ENCODE data around the gene ATRN. TPM values are rescaled to one million over a fixed set of nuclear protein-coding genes. Genes with fewer than 3 reads are reported as not detected.
"Not testable (repeated sequence)": the region's sequence is repeated elsewhere in the genome, so short reads cannot be mapped to it uniquely, and the experiment has no call there.

Gene ATRN
- total RNA-seq, 2 donors from 2014 or later: 22.6 to 23.1 TPM

DNA sequence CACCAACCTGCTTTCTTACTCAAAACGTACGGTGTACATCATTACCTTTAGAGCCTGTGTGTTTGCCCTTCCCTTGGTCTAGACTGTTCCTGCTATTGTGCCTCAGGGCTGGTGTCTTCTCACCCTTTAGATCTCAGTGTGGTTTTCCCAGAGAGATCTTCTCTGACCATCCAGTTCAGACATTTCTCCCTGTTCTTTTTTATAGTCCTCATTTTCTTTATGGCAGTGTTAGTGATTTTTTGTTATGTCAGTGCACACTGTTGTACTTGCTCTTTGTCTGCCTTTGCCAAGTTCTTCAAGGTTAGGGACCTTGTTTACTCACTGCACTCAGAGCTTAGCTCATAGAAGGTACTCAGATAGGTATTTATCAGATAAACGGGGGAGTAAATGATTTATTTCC is 82.8 kb downstream of the ATRN start:
- intact Hi-C loops (cut with DNase I, micrococcal nuclease): no loop called here
- DNase-seq (no peak), ATAC-seq (no peak)

GRCh38 chr20:3557237-3557785 is 86.5 kb downstream of the ATRN start:
- no peak for DNase-seq
- no peak for ATAC-seq
- intact Hi-C loops (cut with DNase I, micrococcal nuclease): no loop called here

- ATAC-seq (peak; percentile 57), DNase-seq (no peak)
- intact Hi-C loops (cut with DNase I, micrococcal nuclease): no loop called here
Measured at GRCh38 chr20:3559231-3559630, 88.4 kb downstream of the ATRN start.

DNA sequence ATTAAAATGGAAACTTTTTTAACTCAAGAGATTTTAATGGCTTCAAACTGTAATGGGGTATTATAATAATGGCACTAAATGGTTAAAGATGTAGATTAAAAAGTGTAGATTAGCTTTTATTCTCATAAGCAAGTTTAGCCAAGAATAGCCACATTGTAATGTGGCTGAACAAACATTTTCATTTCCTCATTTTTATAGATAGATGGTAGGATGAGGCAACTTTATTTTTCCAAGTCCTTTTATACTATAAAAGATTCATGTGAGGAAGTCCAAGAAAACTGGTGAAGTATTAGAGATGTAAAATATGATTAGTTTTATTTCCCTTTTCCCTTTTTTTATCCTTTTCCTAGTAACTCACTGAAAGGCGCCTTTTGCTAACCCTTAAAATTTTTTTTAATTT is 88.8 kb downstream of the ATRN start:
- ATAC-seq (peak; percentile 26), DNase-seq (no peak)
- intact Hi-C loops (cut with DNase I, micrococcal nuclease): no loop called here

DNA sequence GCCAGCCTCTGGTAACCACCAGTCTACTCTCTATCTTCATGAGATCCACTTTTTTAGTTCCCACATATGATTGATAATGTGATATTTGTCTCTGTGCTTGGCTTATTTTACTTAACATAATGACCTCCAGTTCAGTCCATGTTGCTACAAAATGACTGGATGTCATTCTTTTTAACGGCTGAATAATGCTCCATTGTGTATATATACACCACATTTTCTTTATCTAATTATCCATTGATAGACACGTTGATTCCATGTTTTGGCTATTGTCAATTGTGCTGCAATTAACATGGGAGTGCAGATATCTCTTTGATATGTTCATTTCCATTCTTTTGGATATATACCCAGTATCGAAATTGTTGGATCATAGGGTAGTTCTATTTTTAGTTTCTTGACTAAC is 89.3 kb downstream of the ATRN start:
- intact Hi-C loops (cut with DNase I, micrococcal nuclease): no loop called here
- ATAC-seq: no peak
- DNase-seq: no peak

DNA sequence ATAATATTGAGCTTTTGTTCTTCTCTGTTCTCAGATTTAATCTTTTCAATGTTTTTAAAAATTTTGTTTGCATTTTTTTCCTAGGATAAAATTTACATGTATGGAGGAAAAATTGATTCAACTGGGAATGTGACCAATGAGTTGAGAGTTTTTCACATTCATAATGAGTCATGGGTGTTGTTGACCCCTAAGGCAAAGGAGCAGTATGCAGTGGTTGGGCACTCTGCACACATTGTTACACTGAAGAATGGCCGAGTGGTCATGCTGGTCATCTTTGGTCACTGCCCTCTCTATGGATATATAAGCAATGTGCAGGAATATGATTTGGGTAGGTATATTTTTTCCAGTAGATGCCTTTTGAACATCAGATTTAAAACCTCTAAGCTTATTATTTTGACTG is 89.8 kb downstream of the ATRN start:
- no peak for DNase-seq
- no peak for ATAC-seq
- intact Hi-C loops (cut with DNase I, micrococcal nuclease): no loop called here

GRCh38 chr20:3563133-3563532 is 92.3 kb downstream of the ATRN start:
- DNase-seq (no peak), ATAC-seq (no peak)
- intact Hi-C loops (cut with DNase I, micrococcal nuclease): no loop called here

- no peak for DNase-seq
- intact Hi-C loops (cut with DNase I, micrococcal nuclease): no loop called here
Measured at GRCh38 chr20:3563548-3564177, 92.8 kb downstream of the ATRN start.

DNA sequence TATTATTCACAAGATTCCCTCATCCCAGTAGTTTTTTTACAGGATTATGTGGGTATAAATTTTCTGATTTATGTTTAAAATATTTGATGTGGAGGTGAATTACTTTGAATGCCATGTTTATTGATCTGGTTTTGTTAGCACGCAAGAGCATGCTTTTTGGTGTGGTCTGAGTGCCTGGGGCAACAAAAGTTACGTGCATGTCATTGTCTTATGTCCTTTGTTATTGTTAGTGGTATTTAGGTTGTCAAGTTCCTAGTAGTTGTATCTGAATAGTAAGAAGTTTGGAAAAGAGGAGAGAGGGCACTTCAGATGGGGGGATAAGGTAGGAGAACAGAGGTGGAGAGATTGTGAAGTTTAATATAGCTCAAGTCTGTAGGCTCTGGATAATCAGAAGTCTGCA is 95.0 kb downstream of the ATRN start:
- intact Hi-C loops (cut with DNase I, micrococcal nuclease): no loop called here
- no peak for ATAC-seq
- DNase-seq: no peak

More at GRCh38 chr20:3563548-3564177, 92.8 kb downstream of the ATRN start:
- ATAC-seq: peak; percentile 59

GRCh38 chr20:3572151-3572550 is 101.3 kb downstream of the ATRN start:
- ATAC-seq (no peak), DNase-seq (no peak)
- intact Hi-C loops (cut with DNase I, micrococcal nuclease): no loop called here

GRCh38 chr20:3576363-3576762 is 105.5 kb downstream of the ATRN start:
- DNase-seq: no peak
- ATAC-seq: no peak
- intact Hi-C loops (cut with DNase I, micrococcal nuclease): no loop called here

DNA sequence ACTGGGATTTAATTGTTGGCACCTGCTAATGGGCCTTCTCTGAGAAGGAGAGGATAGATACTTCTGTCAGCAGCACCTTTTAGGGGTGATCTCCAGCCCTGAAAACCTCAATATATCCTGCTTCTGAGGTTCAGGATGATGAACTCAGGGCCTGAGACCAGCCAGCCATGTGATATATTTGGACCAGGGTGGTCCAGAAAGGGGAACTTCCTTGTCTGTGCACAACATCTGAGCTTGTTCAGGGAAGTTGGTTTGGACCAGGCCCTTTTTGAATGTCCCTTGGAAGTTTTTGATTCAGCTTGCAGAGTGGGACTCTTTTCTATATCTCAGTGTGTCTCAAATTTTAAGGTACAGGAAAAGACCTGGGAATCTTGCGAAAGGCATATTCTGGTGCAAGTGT is 106.5 kb downstream of the ATRN start:
- no peak for ATAC-seq
- intact Hi-C loops (cut with DNase I, micrococcal nuclease): no loop called here
- no peak for DNase-seq

DNA sequence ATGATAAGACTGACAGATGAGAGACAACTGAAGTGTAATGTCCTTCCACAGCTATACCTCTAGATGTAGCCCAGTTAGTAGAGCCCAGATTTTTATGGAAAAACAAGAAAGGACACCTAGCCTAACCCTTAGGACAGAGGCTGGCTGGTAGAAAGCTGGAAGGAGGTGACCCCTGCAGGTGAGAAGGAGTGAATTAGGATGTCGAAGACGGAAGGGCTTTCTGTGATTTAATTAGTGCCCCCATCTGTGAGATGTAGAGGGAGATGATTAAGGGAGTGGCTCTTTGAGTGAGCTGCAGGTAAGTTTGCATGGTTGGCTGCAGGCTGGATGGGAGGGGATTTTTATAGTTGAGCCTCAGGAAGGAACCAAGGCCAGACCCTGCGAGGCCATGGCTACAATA is 109.6 kb downstream of the ATRN start:
- ATAC-seq: no peak
- DNase-seq: no peak
- intact Hi-C loops (cut with DNase I, micrococcal nuclease): no loop called here

DNA sequence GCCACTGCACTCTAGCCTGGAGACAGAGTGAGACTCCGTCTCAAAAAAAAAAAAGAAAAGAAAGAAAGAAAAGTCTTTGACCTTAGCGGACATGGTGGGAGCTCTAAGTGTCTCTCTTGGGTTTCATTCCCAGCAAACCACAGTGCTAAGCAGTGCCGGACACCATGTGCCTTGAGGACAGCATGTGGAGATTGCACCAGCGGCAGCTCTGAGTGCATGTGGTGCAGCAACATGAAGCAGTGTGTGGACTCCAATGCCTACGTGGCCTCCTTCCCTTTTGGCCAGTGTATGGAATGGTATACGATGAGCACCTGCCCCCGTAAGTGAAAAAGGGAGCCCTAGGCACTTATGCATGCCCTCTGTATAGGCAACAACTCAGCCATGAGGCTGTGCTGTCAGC is 112.9 kb downstream of the ATRN start:
- intact Hi-C loops (cut with DNase I, micrococcal nuclease): no loop called here
- no peak for ATAC-seq
- no peak for DNase-seq

GRCh38 chr20:3586093-3586492 is 115.3 kb downstream of the ATRN start:
- no peak for DNase-seq
- intact Hi-C loops (cut with DNase I, micrococcal nuclease): no loop called here
- no peak for ATAC-seq

GRCh38 chr20:3590164-3590563 is 119.3 kb downstream of the ATRN start:
- intact Hi-C loops (cut with DNase I, micrococcal nuclease): no loop called here
- no peak for DNase-seq
- no peak for ATAC-seq

DNA sequence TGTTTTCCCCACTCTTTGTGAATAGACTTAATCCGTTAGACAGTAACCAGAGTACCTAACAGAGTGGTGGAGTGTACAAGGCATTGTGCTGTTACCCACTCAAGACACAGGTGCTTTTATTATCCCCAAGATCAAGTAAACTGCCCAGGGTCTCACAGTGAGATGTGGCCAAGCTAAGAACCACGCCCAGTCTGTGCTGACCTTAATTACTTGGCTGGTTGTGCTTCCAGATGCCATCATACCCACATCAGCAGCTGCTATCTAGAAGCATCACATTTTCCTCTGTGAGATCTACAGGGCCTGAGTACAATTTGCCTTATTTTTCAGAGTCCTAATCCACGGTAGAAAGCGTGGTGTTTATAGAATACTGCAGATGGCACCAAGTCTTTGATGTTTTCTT is 122.1 kb downstream of the ATRN start:
- ATAC-seq (no peak), DNase-seq (no peak)
- intact Hi-C loops (cut with DNase I, micrococcal nuclease): no loop called here

DNA sequence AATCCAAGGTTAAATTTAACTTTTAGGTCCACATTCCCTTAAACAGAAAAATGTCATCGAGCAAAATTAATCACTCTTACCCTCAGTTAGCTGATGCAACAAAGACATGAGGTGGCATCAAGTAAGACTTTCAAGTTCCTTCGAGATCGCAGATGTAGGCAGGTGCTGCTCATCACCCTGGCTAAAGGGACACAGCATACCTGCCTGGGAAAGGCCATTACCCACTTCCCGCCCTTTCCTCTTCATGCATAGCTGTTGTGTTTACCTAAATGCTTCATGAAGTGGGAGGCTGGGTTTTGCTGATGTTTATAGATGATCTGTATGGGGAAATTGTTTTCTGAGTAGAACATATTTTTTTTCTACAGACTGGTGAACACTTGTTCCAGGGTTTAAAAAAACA is 124.7 kb downstream of the ATRN start:
- DNase-seq (no peak), ATAC-seq (no peak)
- intact Hi-C loops (cut with DNase I, micrococcal nuclease): no loop called here

- intact Hi-C loops (cut with DNase I, micrococcal nuclease): no loop called here
- no peak for DNase-seq
- ATAC-seq: no peak
Measured at GRCh38 chr20:3603108-3603507, 132.3 kb downstream of the ATRN start.

- DNase-seq; intact Hi-C loops (cut with DNase I, micrococcal nuclease); ATAC-seq: not testable (repeated sequence)
Measured at GRCh38 chr20:3605386-3605886, 134.6 kb downstream of the ATRN start.

GRCh38 chr20:3606021-3606420 is 135.2 kb downstream of the ATRN start:
- intact Hi-C loops (cut with DNase I, micrococcal nuclease): no loop called here
- no peak for DNase-seq
- no peak for ATAC-seq

All from left colon (tissue), 2 donors.